HG02763 (cell line): ENCODE results near the gene RIOK3.

Experiments used
- ATAC-seq: cut with Tn5 transposase; IDR thresholded peaks from one replicate; pipeline ENCODE4 v1.9.1; 2021; ENCODE audit warnings: mild to moderate bottlenecking, moderate library complexity; ENCODE audit not compliant: unreplicated experiment

RIOK3 gene

GRCh38 chr18:23526501-23527063, 73.5 kb downstream of the RIOK3 start:
- ATAC-seq, result no peak

DNA sequence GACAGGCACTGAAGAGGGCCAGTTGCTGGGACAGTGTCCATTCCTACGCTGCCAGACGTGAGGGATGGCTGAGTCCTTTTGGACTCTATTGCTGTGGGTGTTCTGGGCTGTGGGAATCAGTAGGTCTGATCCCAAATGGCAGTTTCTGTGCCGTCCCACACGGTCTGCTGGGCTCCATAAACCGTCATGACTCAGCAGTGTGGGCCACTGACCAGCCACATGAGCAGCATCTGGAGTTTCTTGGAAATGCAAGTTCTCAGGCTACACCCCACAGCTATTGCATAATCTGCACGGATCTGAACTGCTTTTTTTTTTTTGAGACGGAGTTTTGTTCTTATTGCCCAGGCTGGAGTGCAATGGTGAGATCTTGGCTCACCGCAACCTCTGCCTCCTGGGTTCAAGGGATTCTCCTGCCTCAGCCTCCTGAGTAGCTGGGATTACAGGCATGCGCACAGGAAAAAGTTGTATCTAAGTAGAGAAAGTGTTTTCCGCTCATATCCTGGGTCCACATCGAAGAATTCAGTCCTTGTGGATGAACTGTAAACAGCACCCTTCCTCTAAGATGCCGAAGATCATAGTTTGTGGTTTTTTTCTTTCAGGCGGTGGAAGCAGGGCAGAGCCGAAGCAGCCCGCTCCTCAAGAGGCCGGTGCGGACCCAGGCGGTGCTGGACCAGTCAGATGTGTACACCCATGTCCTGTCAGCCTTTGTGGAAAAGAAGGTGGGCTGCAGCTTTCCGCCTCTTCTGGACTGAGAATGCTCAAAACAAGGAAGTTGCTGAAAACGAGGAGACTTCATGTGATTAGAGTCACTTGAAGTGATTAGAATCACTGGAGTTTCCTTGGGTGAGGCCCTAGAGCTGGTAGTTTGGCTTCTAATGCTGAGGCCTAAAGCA, 75.7 kb downstream of the RIOK3 start:
- ATAC-seq, result no peak

DNA sequence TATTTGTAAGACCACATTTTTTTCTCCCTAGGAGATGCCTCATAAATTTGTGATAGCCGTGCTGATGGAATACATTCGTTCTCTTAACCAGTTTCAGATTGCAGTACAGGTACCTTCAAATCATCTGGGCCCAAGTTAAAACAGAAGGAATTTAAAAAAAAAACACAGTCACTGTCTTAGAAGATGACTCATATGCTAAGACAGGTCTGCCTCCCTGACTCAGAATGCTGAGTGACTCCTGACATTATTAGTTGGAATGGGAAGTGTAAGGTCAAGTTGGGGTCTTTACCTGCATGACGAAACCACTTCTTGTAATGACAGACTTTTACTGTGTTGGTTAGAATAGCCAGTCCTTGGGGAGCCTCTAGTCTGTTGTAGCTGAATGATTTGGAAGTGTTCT, 76.5 kb downstream of the RIOK3 start:
- ATAC-seq, result no peak

- no peak for ATAC-seq
Observed at GRCh38 chr18:23530195-23530594, 77.1 kb downstream of the RIOK3 start.

DNA sequence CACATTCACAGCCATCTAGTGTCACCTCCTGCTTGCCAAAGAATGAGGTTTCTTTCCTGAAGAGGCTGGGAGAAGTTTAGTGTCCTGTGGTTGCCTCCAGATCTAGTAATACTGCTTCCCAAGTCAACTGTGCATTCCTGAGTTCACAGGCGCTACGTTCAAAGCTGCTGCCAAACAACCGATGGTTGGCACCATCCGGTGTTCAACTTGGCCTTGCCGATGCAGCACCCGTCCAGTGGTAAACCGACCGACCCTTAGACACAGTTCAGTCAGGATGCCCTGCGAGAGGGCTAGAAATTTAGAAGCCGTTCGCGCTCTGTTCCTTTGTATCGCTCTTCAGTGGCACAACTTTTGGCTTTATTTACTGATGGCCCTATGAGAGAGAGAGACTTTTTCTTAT, 78.8 kb downstream of the RIOK3 start:
- ATAC-seq, result no peak
